K562 (cell line): ENCODE results near the gene DENND1A. TPM values are rescaled to one million over a fixed set of nuclear protein-coding genes. Genes with fewer than 3 reads are reported as not detected.

Experiments used
- HDAC2 ChIP-seq: fragments of 450-650 bp; IDR thresholded peaks from 2 replicates; pipeline ENCODE4 v1.6.1; 2016; ENCODE audit warnings: mild to moderate bottlenecking
- ILF3 ChIP-seq: fragments of 450-650 bp; IDR thresholded peaks from 2 replicates; pipeline ENCODE4 v1.6.1; 2018; ENCODE audit warnings: antibody characterized with exemption, mild to moderate bottlenecking, moderate library complexity, borderline replicate concordance
- JUN ChIP-seq, 2 experiments: sonication (generic) in 1 of 2; formaldehyde crosslinking in 1 of 2; IDR thresholded peaks; 2 replicates each; pipeline versions ENCODE4 v1.6.1 to v1.8.0; 2012 to 2022; ENCODE audit warnings: borderline replicate concordance in 2 of 2, mild to moderate bottlenecking in 2 of 2, improper control_type of control experiment in 1 of 2, low read depth in 1 of 2, low read length in 1 of 2, missing genetic modification reagents in 1 of 2
- SMAD4 ChIP-seq: fragments of 250-450 bp; sonication (Bioruptor Pico); conservative IDR thresholded peaks from 2 replicates; pipeline ENCODE4 v1.8.0; 2021; ENCODE audit warnings: inconsistent platforms, mild to moderate bottlenecking, moderate library complexity
- U2AF1 ChIP-seq: fragments of 200-400 bp; formaldehyde crosslinking; optimal IDR thresholded peaks from 2 replicates; pipeline ENCODE3; 2017; ENCODE audit warnings: mild to moderate bottlenecking, low read depth, low read length, moderate library complexity
- UBTF ChIP-seq, 2 experiments: IDR thresholded peaks; 2 replicates each; pipeline ENCODE4 v1.6.1; 2012; ENCODE audit warnings: improper control_type of control experiment in 2 of 2, low read depth in 2 of 2, low read length in 2 of 2, borderline replicate concordance in 1 of 2
- ZBTB1 ChIP-seq: sonication (generic); formaldehyde crosslinking; IDR thresholded peaks from 2 replicates; pipeline ENCODE4 v1.8.1; 2023; ENCODE audit warnings: missing genetic modification reagents, low read depth, mild to moderate bottlenecking, borderline replicate concordance
- polyA plus RNA-seq, 8 experiments: library from polyadenylated mRNA; depleted of rRNA in 4 of 8; stranded (reverse) in 5 of 8; unstranded in 3 of 8; fragments of >200 nt; fragmentation: Nextera tagmentation in 2 of 8; fragmentation: Illumina TruSeq in 1 of 8; extraction: Ambion mirVana in 2 of 8; extraction: Trizol in 1 of 8; gene quantifications; 2 replicates each; pipeline versions ENCODE4 v1.2.1 to v1.2.3, GENCODE V29; 2011 to 2014; ENCODE audit warnings: inconsistent platforms in 1 of 8, missing spikeins in 1 of 8
- total RNA-seq, 7 experiments: library from RNA; depleted of rRNA in 6 of 7; stranded (reverse); fragments of >200 nt in 6 of 7; fragmentation: Illumina TruSeq in 2 of 7; extraction: Trizol in 2 of 7; gene quantifications; 2 replicates each; pipeline versions ENCODE4 v1.2.1 to v1.2.3, GENCODE V29; 2011 to 2021; ENCODE audit warnings: low replicate concordance in 1 of 7
- TF ChIP-seq, protein P1 (sequence below): fragments of 250-450 bp; sonication (Bioruptor Pico); IDR thresholded peaks from 2 replicates; pipeline ENCODE4 v1.5.0; 2021; ENCODE audit warnings: mild to moderate bottlenecking, moderate library complexity
- TF ChIP-seq, protein P2 (sequence below): fragments of 450-650 bp; IDR thresholded peaks from 2 replicates; pipeline ENCODE4 v1.7.0; 2016; ENCODE audit warnings: borderline replicate concordance
- TF ChIP-seq, protein P3 (sequence below): IDR thresholded peaks from 2 replicates; pipeline ENCODE4 v1.6.1; 2011; ENCODE audit not compliant: insufficient read length; ENCODE audit errors: extremely low read depth
- TF ChIP-seq, protein P4 (sequence below): fragments of 450-650 bp; formaldehyde crosslinking; IDR thresholded peaks from 2 replicates; pipeline ENCODE4 v1.4.0; 2022; ENCODE audit warnings: missing genetic modification characterization

Gene DENND1A
- total and polyA plus RNA-seq, 9 of the 15 experiments (the other 6 are each of a cell fraction or from before 2014, with no cell fraction given) = 7.6 to 29.5 (median 15.7) TPM

DNA sequence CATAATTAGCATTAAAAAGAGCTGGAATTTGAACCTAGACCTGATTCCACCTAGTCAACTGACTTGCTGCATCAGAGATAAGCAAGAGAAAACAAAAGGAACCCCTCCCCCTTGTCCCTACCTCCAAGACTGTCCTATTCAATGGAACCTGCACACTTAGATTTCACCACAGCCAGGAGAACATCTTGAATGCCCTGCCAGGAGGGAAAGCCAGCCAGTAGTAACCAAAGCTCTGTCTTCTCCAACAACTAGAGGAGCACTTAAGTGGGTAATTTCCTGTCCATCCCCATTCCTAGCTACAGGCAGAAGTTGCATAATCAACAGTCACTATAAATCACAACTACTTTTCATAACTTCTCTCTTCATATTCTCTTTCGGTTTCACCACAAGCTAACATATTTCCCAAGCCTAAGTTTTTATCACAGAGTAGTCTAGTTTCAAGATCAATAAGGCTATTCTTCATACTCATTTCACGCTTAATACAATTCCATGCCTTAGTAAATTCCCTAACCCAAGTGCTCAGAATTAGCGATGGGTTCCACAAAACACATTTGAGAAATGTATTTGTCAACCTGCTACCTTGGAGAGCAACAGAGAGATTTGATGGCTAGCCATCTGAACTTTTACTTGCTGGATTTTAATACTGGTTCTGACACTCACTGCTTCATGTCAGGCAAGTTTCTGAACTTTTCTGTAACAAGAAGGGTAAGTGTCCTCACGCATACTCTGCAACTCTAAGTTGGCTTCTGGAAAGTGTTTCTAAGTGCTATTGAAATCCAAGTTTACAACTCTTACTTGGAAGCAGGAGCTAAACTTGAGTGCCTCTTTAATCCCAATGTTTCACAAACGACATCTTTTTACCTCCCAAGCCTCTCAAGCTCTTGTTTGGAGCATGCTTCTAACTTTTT lies 2.0 kb downstream of the DENND1A start (continued):
- TF ChIP-seq UBTF (IDR thresholded peaks at IDR 0.05; ENCODE audit: borderline replicate concordance in 1 of 2, low read depth in 2 of 2, low read length in 2 of 2) (no peak), U2AF1 (no peak), JUN (IDR thresholded peaks at IDR 0.05; ENCODE audit: borderline replicate concordance, low read depth, low read length) (no peak), JUN (CRISPR knock-in tag; IDR thresholded peaks at IDR 0.05; ENCODE audit: borderline replicate concordance) (no peak), SMAD4 (no peak), ILF3 (no peak), ZBTB1 (CRISPR knock-in tag) (no peak), HDAC2 (no peak)
- TF ChIP-seq, protein P1, sequence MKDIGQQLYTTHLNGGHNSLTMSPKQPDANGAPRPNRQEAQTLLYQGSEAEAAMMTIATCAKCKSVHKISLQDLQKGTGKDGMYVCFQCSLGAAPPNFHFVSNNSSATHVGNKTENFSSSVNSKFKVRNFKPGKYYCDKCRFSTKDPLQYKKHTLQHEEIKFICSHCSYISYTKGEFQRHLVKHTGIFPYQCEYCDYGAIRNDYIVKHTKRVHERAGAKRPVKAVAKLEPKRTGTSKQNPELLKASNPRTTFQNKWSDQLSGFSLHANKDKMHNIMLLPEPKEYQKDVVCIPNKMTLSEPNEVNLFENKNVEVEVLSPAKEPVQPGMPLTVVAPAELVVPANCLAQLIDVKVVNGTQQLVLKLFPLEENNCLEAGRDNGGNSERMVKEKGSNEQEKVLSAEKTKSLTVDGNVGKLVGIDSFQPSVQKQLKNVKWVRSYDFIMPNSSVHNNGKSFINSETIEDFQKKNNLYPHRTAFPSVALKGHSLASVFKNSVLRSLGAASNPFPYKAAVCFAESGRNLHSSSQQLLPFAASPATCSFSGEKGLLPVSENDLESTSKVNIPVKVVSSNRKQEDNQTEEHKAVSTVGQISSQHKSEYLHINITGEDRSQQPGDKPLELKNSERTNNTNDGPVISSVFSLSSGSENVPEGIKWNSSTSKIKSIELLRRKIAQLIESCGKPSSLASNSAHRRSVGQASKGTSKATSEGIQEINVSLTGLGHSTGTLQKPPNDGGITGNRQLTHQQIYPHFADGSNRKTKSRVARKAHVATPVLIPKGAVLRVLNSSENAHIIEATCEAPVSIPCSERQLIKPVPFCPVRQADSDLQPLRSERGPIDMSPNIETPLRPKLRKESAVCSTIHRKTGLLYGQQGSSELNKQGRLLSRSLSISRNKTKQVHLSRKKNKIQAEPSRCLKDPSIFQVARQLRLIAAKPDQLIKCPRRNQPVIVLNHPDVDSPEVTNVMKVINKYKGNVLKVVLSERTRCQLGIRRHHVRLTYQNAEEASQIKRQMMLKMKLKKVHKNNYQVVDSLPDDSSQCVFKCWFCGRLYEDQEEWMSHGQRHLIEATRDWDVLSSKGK (CRISPR knock-in tag) = no peak
- TF ChIP-seq, protein P2, sequence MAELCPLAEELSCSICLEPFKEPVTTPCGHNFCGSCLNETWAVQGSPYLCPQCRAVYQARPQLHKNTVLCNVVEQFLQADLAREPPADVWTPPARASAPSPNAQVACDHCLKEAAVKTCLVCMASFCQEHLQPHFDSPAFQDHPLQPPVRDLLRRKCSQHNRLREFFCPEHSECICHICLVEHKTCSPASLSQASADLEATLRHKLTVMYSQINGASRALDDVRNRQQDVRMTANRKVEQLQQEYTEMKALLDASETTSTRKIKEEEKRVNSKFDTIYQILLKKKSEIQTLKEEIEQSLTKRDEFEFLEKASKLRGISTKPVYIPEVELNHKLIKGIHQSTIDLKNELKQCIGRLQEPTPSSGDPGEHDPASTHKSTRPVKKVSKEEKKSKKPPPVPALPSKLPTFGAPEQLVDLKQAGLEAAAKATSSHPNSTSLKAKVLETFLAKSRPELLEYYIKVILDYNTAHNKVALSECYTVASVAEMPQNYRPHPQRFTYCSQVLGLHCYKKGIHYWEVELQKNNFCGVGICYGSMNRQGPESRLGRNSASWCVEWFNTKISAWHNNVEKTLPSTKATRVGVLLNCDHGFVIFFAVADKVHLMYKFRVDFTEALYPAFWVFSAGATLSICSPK = no peak
- TF ChIP-seq, protein P3, sequence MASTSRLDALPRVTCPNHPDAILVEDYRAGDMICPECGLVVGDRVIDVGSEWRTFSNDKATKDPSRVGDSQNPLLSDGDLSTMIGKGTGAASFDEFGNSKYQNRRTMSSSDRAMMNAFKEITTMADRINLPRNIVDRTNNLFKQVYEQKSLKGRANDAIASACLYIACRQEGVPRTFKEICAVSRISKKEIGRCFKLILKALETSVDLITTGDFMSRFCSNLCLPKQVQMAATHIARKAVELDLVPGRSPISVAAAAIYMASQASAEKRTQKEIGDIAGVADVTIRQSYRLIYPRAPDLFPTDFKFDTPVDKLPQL = no peak
- TF ChIP-seq, protein P4, sequence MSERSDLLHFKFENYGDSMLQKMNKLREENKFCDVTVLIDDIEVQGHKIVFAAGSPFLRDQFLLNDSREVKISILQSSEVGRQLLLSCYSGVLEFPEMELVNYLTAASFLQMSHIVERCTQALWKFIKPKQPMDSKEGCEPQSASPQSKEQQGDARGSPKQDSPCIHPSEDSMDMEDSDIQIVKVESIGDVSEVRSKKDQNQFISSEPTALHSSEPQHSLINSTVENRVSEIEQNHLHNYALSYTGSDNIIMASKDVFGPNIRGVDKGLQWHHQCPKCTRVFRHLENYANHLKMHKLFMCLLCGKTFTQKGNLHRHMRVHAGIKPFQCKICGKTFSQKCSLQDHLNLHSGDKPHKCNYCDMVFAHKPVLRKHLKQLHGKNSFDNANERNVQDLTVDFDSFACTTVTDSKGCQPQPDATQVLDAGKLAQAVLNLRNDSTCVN (CRISPR knock-in tag) = no peak
